ENCODE results near the gene CLEC9A.

GRCh38 chr12:10012630-10013330, 17.7 kb upstream of the CLEC9A start:
- TF ChIP-seq GATA2 (IDR thresholded peaks at IDR 0.05; ENCODE audit: low read depth, low read length) = no peak
- TF ChIP-seq GATA3 (IDR thresholded peaks at IDR 0.05; ENCODE audit: low read depth, low read length) = no peak
